ENCODE measurements around the gene SLC36A4.
A peak's percentile ranks its signal among the peaks of the same experiment; 100 is the strongest.

DNA sequence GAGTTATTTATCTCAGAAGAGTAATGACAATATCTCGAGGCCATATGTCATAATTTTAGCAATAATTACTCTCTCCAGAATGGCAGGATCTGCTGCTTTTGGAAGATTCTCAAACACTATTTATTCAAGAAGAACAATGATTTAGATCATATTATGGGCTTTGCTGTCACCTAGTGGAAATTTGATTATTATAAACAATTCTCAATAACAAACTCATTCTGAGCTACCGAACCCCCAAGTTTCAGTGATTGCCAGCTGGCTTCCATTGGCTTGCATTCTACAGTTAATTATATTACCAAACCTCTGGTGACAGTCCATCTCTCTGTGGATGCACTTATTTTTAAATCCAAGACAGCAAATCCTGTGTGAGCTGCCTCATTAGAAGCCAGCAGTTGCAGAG is 27.9 kb upstream of the SLC36A4 start:
- TF ChIP-seq SMAD1 (CRISPR knock-in tag; IDR thresholded peaks at IDR 0.05; ENCODE audit: borderline replicate concordance, low read depth) (no peak), ZNF143 (CRISPR knock-in tag; IDR thresholded peaks at IDR 0.05) (no peak), MXI1 (IDR thresholded peaks at IDR 0.05; ENCODE audit: borderline replicate concordance, low read depth, low read length) (no peak), ZNF549 (CRISPR knock-in tag; IDR thresholded peaks at IDR 0.05) (no peak), CCAR2 (optimal IDR thresholded peaks at IDR 0.05; ENCODE audit: low read depth, low read length) (no peak), RAD51 (IDR thresholded peaks at IDR 0.05; ENCODE audit: borderline replicate concordance) (no peak)
- TF ChIP-seq, protein P1, sequence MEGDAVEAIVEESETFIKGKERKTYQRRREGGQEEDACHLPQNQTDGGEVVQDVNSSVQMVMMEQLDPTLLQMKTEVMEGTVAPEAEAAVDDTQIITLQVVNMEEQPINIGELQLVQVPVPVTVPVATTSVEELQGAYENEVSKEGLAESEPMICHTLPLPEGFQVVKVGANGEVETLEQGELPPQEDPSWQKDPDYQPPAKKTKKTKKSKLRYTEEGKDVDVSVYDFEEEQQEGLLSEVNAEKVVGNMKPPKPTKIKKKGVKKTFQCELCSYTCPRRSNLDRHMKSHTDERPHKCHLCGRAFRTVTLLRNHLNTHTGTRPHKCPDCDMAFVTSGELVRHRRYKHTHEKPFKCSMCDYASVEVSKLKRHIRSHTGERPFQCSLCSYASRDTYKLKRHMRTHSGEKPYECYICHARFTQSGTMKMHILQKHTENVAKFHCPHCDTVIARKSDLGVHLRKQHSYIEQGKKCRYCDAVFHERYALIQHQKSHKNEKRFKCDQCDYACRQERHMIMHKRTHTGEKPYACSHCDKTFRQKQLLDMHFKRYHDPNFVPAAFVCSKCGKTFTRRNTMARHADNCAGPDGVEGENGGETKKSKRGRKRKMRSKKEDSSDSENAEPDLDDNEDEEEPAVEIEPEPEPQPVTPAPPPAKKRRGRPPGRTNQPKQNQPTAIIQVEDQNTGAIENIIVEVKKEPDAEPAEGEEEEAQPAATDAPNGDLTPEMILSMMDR (CRISPR knock-in tag; IDR thresholded peaks at IDR 0.05): peak; percentile 40

Data from HepG2 (cell line).